Tibial nerve (tissue), 4 donors: ENCODE data around the gene LINGO4. TPM values are rescaled to one million over a fixed set of nuclear protein-coding genes. Genes with fewer than 3 reads are reported as not detected.

Source experiments
- DNase-seq, 2 donors: peaks; one replicate each; pipeline ENCODE4 v3.0.0-alpha.2; 2019; ENCODE audit warnings: low spot score in 2 of 2
- H3K27ac ChIP-seq, 4 donors: fragments of 200-600 bp; sonication (generic) in 3 of 4; one replicate each; pipeline ENCODE4 v1.5.1; 2017 to 2019; ENCODE audit warnings: mild to moderate bottlenecking in 1 of 4
- H3K27me3 ChIP-seq, 2 donors: fragments of 200-600 bp; sonication (generic) in 1 of 2; one replicate each; pipeline versions ENCODE4 v1.5.1 to v1.6.0; 2017 to 2019
- H3K36me3 ChIP-seq, 3 donors: fragments of 200-600 bp; sonication (generic); one replicate each; pipeline ENCODE4 v1.5.1; 2018 to 2019
- H3K4me1 ChIP-seq, 4 donors: fragments of 200-600 bp; sonication (generic) in 3 of 4; one replicate each; pipeline ENCODE4 v1.5.1; 2017 to 2019
- H3K4me3 ChIP-seq, 4 donors: fragments of 200-600 bp; sonication (generic) in 3 of 4; one replicate each; pipeline ENCODE4 v1.5.1; 2017 to 2019; ENCODE audit warnings: mild to moderate bottlenecking in 1 of 4, moderate library complexity in 1 of 4
- H3K9me3 ChIP-seq, 4 donors: fragments of 200-600 bp; sonication (generic) in 3 of 4; one replicate each; pipeline ENCODE4 v1.5.1; 2017 to 2019
- CTCF ChIP-seq, 5 experiments: fragments of 200-600 bp in 3 of 5; fragments of 450-650 bp in 2 of 5; sonication (generic) in 3 of 5; IDR thresholded peaks; one replicate each; pipeline ENCODE4 v1.5.1; 2016 to 2019; ENCODE audit warnings: antibody characterized with exemption in 5 of 5, mild to moderate bottlenecking in 3 of 5, moderate library complexity in 2 of 5
- EP300 ChIP-seq, 2 donors: sonication (generic); formaldehyde crosslinking; IDR thresholded peaks; one replicate each; pipeline ENCODE4 v1.6.1; 2017; ENCODE audit warnings: antibody characterized with exemption in 2 of 2, mild to moderate bottlenecking in 1 of 2
- POLR2A ChIP-seq, 2 donors: fragments of 450-650 bp; IDR thresholded peaks; one replicate each; pipeline ENCODE4 v1.6.1; 2017; ENCODE audit warnings: antibody characterized with exemption in 2 of 2, mild to moderate bottlenecking in 2 of 2, moderate library complexity in 2 of 2
- WGBS, 2 donors: methylation state at CpG; one replicate each; pipeline ENCODE4 v1.1.5; 2018; 5-methylcytosine and 5-hydroxymethylcytosine counted together
- total RNA-seq, 4 donors: library from RNA; depleted of rRNA; stranded (reverse); fragments of >200 nt; gene quantifications; one replicate each; pipeline ENCODE4 v1.1.0, GENCODE V29; 2016

Gene LINGO4
- total RNA-seq = not detected

GRCh38 chr1:151805066-151805820 is at the start of gene LINGO4:
Gene LINGO4 (minus strand): TSS chr1:151805419. CDS start chr1:151802704, 2,715 bp downstream.
- DNase-seq = no peak
- Histone ChIP-seq H3K4me1 (peaks cover 0 to 9% (median 0%) of the 10 kb centered on the region in 4 donors), H3K36me3 (no peaks in the 10 kb centered on the region), H3K27ac (no peak within 1 kb of the TSS), H3K4me3 (no peak within 1 kb of the TSS), H3K9me3 (no peaks in the 10 kb centered on the region), H3K27me3 (peaks cover 0 to 29% of the 10 kb centered on the region in 2 donors)
- 56 to 61% methylated on average over 12 of the region's 12 CpGs for WGBS, 2 donors
- TF ChIP-seq POLR2A (IDR thresholded peaks at IDR 0.05) = no peak
- no peak for TF ChIP-seq CTCF (IDR thresholded peaks at IDR 0.05)
- TF ChIP-seq EP300 (IDR thresholded peaks at IDR 0.05) = no peak

- no peaks in the 10 kb centered on the region for H3K4me1 ChIP-seq
- no peak overlapping the region for H3K27ac ChIP-seq
- 78 to 88% methylated on average over 7 of the region's 7 CpGs for WGBS, 2 donors
- no peak overlapping the region for H3K4me3 ChIP-seq
- DNase-seq = no peak
- H3K27me3 ChIP-seq = no peaks in the 10 kb centered on the region
- H3K9me3 ChIP-seq = no peaks in the 10 kb centered on the region
- TF ChIP-seq CTCF (IDR thresholded peaks at IDR 0.05) = no peak
- TF ChIP-seq POLR2A (IDR thresholded peaks at IDR 0.05) = no peak
- no peak for TF ChIP-seq EP300 (IDR thresholded peaks at IDR 0.05)
- no peaks in the 10 kb centered on the region for H3K36me3 ChIP-seq
Measured at GRCh38 chr1:151854658-151855057, 49.4 kb upstream of the LINGO4 start.

- no peak for DNase-seq
Measured at GRCh38 chr1:151853411-151853943, 48.3 kb upstream of the LINGO4 start, which contains the start of gene THEM5. Gene THEM5 (minus strand): TSS chr1:151853712. CDS start chr1:151853565, 147 bp downstream.

GRCh38 chr1:151852733-151853132 is 47.5 kb upstream of the LINGO4 start:
- no peaks in the 10 kb centered on the region for H3K36me3 ChIP-seq
- H3K27ac ChIP-seq = no peak overlapping the region
- DNase-seq = no peak
- H3K27me3 ChIP-seq = no peaks in the 10 kb centered on the region
- H3K4me1 ChIP-seq = no peaks in the 10 kb centered on the region
- no peak overlapping the region for H3K4me3 ChIP-seq
- 88 to 100% methylated on average over 4 of the region's 4 CpGs for WGBS, 2 donors
- H3K9me3 ChIP-seq = no peaks in the 10 kb centered on the region
- no peak for TF ChIP-seq EP300 (IDR thresholded peaks at IDR 0.05)
- no peak for TF ChIP-seq CTCF (IDR thresholded peaks at IDR 0.05)

More at GRCh38 chr1:151853411-151853943, 48.3 kb upstream of the LINGO4 start, which contains the start of gene THEM5:
- H3K36me3 ChIP-seq = no peaks in the 10 kb centered on the region
- no peaks in the 10 kb centered on the region for H3K4me1 ChIP-seq
- no peak within 1 kb of the TSS for H3K4me3 ChIP-seq
- no peaks in the 10 kb centered on the region for H3K9me3 ChIP-seq
- no peaks in the 10 kb centered on the region for H3K27me3 ChIP-seq
- no peak within 1 kb of the TSS for H3K27ac ChIP-seq
- 60% methylated on average over 3 to 5 of the region's 5 CpGs for WGBS, 2 donors
- TF ChIP-seq EP300 (IDR thresholded peaks at IDR 0.05) (no peak), CTCF (IDR thresholded peaks at IDR 0.05) (no peak), POLR2A (IDR thresholded peaks at IDR 0.05) (no peak)

GRCh38 chr1:151851886-151852285 is 46.7 kb upstream of the LINGO4 start:
- 77% methylated on average over 8 of the region's 8 CpGs for WGBS, 2 donors
- Histone ChIP-seq H3K4me3 (no peak overlapping the region), H3K27ac (no peak overlapping the region), H3K9me3 (no peaks in the 10 kb centered on the region), H3K4me1 (no peaks in the 10 kb centered on the region), H3K27me3 (no peaks in the 10 kb centered on the region), H3K36me3 (peaks cover 0 to 5% (median 0%) of the 10 kb centered on the region in 3 donors)
- TF ChIP-seq EP300 (IDR thresholded peaks at IDR 0.05) (no peak), POLR2A (IDR thresholded peaks at IDR 0.05) (no peak), CTCF (IDR thresholded peaks at IDR 0.05) (no peak)
- DNase-seq = no peak
